Subcutaneous adipose tissue (tissue), 4 donors: Measurements from ENCODE around the gene SELENOO. TPM values are rescaled to one million over a fixed set of nuclear protein-coding genes. Genes with fewer than 3 reads are reported as not detected.

Experiments
- total RNA-seq, 4 donors: library from RNA; depleted of rRNA; stranded (reverse); fragments of >200 nt; gene quantifications; one replicate each; pipeline ENCODE4 v1.1.0, GENCODE V29; 2016
- TF ChIP-seq, protein P1 (sequence below): fragments of 450-650 bp; IDR thresholded peaks from one replicate; pipeline ENCODE4 v1.5.1; 2016; ENCODE audit warnings: low read depth, mild to moderate bottlenecking, control low read depth, antibody characterized with exemption, moderate library complexity

Gene SELENOO
- total RNA-seq, 4 donors from 2014 or later, result 13.2 to 36.5 (median 18.9) TPM

GRCh38 chr22:50226875-50227165 is 26.0 kb downstream of the SELENOO start:
- TF ChIP-seq, protein P1, sequence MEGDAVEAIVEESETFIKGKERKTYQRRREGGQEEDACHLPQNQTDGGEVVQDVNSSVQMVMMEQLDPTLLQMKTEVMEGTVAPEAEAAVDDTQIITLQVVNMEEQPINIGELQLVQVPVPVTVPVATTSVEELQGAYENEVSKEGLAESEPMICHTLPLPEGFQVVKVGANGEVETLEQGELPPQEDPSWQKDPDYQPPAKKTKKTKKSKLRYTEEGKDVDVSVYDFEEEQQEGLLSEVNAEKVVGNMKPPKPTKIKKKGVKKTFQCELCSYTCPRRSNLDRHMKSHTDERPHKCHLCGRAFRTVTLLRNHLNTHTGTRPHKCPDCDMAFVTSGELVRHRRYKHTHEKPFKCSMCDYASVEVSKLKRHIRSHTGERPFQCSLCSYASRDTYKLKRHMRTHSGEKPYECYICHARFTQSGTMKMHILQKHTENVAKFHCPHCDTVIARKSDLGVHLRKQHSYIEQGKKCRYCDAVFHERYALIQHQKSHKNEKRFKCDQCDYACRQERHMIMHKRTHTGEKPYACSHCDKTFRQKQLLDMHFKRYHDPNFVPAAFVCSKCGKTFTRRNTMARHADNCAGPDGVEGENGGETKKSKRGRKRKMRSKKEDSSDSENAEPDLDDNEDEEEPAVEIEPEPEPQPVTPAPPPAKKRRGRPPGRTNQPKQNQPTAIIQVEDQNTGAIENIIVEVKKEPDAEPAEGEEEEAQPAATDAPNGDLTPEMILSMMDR, result no peak

DNA sequence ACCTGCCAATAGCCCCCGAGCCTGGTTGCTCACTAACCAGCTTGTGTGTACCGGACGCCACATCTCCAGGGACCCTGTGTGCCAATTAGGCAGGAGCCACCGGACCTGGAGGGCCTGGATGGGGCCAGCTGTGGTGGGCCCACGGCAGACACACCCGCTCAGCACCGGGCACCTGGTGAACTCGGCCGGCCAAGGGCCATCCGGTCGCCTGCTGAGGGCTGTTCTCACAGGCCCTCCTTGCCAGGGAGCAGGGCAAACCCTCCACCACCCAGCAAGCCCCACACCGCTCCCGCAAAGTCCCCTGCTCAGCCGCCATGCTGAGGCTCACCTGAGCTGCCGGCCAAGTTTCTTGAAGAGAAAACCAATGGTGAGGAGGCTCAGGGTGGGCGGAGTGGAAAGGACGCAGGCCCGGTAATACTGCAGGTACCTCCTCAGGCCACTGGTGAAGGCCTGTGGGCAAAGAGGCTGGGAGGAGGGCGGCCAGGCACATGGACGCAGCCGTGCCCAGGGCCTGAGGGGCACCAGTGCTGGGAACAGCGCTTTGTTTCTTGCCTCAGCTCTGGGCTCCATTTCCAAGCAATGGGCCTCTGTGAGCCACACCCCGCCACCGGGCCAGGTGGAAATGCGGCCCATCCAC is 26.9 kb downstream of the SELENOO start:
- TF ChIP-seq, protein P1, result no peak

DNA sequence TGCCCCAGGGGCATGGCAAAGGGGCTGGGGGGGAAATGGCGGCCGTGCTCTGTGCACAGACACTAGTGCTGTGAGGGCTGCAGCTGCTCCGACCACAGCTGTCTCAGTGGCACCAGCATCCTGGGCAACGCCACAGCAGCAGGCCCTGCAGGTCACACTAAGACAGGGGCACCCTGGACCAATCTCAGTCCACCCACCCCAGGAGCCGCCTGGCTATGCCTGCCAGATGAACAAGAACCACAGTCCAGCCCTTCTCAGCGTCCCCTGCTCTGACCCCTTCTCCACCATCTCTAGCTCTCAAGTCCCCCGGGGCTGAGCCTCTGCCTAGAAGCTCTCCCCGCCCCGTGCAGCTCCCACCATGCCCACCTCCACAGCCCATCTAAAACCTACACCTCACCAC is 27.6 kb downstream of the SELENOO start:
- TF ChIP-seq, protein P1, result no peak

- TF ChIP-seq, protein P1, result no peak
Measured at GRCh38 chr22:50229370-50229769, 28.6 kb downstream of the SELENOO start.

- TF ChIP-seq, protein P1, result no peak
Measured at GRCh38 chr22:50232481-50233151, 31.8 kb downstream of the SELENOO start.

- TF ChIP-seq, protein P1, result no peak
Measured at GRCh38 chr22:50233223-50233622, 32.4 kb downstream of the SELENOO start.

GRCh38 chr22:50236731-50237409 is 36.1 kb downstream of the SELENOO start:
- TF ChIP-seq, protein P1, result no peak
